HT-29 (cell line): Measurements from ENCODE around the gene PRDM11. TPM values are rescaled to one million over a fixed set of nuclear protein-coding genes. Genes with fewer than 3 reads are reported as not detected.

Experiments used
- DNase-seq: peaks from one replicate; pipeline ENCODE4 v3.0.0-alpha.2; 2015; ENCODE audit warnings: low spot score
- total RNA-seq: library from RNA; depleted of rRNA; stranded (reverse); fragments of >200 nt; shearing (Covaris generic); gene quantifications from 2 replicates; pipeline ENCODE4 v1.2.3, GENCODE V29; 2014

The PRDM11 gene
- total RNA-seq, 1 experiment from 2014 or later = 2.0 TPM

DNA sequence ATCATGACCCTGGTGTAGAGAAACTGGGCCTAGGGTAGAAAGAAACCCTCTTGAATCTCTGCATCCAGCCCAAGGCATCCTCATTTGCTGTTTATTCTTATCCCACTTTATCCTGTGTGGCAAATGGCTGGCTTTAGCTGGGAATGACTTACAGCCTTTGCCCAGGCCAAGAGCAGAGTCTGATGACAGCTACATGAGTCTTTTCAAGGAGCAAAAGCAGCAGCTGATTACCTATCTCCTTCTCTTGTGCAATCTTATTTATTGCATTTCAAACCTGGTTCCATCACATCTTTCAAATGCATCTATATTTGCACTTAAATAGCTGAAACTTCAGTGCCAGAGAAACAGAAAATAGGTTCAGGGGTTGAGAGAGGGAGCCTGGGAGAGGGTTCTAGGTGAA, 113.6 kb downstream of the PRDM11 start:
- no peak for DNase-seq

DNA sequence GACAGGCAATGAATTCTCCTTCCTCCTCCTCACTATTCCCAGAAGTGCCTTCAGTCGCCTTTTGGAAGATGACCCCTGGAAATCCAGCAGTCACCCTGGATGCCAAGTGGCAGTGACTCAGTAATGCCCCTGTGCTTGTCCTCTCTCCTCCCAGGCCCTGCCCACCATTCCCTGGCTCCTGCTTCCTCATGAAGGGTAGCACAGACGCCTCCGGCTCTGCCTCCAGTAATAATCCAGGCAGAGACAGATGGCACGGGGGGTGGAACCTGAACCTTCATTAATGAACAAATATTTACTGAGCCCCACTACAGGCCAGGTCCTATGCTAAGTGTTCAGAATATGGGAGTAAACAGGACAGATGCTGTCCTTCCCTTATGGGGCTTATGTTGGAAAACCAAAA, 116.5 kb downstream of the PRDM11 start:
- no peak for DNase-seq

DNA sequence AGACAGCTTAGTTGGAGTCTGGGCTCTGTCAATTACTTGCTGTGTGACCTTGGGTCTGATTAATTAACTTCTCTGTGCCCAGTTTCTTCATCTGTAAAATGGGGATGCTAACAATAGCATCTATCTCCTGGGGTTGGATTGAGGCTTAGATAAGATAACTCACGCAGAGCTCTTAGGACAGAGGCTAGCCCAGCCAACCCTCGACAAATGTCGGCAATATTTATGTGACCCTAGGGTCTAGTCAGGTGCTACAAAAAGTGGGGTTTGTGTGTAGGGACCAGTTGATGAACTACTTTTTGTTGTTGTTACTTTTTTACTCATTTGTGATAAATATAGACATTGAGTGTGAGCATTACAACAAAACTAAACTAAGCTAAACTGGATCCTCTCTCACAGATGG, 117.3 kb downstream of the PRDM11 start:
- no peak for DNase-seq

DNA sequence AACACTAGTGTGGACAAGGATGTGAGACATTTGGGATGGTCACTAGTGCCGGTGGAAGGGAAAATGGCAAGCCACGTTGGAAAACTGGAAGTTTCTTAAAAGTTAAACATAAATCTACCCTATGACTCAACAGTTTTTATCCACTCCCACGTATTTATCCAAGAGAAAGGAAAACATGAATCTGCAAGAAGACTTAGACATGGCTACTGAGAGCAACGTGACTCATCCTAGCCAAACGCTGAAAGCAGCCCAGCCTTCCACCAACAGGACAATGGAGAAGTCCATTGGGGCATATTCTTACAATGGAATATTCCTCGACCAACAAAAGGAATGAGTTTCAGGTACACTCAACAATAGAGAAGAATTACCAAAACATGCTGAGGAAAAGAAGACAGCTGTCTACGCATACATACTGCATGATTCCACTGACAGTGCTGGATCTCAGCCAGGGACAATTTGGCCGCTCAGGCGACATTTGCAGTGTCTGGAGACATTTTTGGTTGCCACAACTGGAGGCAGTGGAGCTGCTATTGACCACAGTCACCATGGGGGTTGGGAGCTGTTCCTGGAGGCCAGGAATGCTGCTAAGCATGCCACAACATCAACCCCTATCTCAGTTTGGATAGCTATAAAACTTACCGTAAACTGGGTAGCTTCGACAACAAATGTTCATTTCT, 118.5 kb downstream of the PRDM11 start:
- no peak for DNase-seq

DNA sequence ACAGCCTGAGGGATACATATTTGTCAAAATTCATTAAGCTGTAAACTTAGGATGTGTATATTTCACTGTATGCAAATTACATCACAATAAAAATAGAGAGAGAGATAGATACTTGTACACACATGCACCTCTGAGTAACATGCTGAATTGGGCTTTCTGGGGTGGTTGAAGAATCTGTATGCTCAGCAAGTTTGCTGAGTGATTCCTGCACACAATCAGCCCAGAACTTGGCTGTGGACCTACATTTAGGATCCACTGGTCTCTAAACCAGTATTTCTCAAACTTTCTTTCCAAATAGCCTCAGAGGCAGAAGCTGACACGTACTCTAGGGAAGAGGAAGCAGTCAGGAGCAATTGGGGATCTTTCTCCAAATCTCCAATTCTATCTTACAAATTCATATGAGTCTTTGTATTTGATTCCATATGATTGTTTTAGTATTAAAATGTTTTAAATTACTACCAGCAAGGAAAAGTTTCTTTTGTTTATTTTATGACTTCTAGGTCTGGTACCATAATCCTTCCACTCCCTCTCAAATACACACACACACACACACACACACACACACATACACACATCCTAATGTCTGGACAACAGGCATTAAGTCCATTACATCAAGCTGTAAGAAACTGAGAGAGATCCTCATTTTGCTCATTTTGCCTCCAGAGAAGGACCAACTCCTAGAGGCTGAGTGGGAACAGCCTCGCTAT, 119.7 kb downstream of the PRDM11 start:
- DNase-seq = no peak

- DNase-seq = no peak
These were observed 120.2 kb downstream of the PRDM11 start for GRCh38 chr11:45266676-45267020.

- DNase-seq = no peak
These were observed 120.6 kb downstream of the PRDM11 start for GRCh38 chr11:45267052-45267451.

- DNase-seq = no peak
These were observed 121.3 kb downstream of the PRDM11 start for GRCh38 chr11:45267652-45268299.

DNA sequence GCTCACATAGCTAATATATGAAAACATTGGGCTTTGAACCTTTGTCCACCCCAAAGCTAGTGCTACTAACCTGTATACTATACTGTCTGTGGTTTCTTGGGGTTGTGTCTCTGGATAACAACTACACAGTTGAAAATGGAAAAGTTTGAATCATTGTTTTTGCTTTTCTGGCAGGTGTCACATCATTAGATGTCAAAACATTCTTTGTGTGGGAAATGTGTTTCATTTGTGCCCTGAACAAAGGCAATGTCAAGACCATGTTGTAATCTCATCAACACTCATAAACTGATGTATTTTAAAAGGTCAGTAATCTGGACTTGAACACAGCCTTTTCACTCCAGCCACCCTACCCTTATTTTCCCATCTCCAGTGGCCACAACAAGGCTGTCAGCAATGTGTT, 123.2 kb downstream of the PRDM11 start:
- DNase-seq = no peak

DNA sequence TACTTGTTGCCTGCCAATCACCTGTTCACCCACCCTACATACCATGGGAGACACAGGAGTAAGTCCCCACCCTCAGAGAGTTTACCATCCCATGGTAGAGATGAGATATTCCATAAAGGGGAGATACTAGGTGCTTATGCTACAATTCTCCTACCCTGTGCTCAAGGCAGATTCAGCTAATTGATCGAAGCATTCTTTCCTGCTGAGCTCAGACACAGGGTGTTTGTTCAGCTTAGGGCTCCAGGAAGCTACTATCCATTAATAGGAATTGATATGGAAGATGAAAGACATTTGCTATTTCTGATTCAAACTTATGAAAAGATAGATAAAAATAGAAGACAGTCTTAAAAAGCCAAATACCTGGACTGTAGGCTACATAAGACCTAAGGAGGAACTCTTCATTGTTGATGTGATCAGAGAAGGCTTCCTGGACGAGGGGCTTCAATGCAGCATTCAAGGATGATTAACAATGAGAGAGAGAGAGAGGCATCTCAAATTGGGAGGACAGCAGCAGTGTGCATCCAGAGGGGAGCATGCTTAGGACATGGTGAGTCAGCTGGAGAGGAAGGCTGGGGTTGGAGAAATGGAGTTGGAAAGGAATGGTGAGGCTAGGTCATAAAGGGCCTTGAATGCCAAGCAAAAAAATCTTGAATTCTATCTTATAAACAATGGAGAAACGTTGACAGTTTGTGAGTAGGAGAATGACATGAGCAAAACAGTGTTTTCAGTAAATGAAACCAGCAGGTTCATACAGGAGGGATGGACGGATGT, 124.7 kb downstream of the PRDM11 start:
- no peak for DNase-seq

- peak; percentile 62 for DNase-seq
These were observed 126.3 kb downstream of the PRDM11 start for GRCh38 chr11:45272701-45273100.

GRCh38 chr11:45273509-45273908, 127.1 kb downstream of the PRDM11 start:
- DNase-seq = no peak

DNA sequence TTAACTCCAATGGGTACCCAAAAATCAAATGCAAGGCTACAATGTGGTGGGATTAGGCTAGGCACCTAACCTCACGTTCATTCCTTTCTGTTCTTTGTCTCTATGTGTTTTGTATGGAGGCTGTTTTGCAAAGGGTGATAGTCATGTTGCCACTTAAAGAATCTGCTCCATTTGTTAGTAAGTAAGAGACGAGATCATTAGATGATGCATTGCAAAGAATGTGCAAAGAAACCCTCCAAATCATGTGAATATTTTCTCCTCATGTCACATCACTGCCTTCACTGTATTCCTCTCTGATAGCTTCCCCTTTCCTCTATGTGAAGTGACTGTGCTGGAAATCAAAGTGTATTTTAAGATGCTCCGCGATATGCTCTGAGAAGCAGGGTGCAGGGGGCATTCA, 127.8 kb downstream of the PRDM11 start:
- DNase-seq = no peak

DNA sequence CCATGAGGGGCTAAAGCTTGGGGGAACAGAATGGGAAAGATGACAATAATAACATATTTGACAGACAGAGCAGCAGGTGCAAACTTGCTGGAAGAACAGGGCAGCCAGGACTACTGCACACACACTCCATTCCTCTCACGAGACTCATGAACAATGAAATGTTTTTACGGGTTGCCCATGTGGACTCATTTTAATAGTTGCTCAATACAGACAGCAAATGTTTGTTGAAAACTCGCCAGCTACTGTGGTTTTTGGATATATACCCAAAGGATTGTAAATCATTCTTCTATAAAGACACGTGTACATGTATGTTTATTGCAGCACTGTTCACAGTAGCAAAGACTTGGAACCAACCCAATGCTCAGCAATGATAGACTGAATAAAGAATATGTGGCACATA, 129.4 kb downstream of the PRDM11 start:
- no peak for DNase-seq

DNA sequence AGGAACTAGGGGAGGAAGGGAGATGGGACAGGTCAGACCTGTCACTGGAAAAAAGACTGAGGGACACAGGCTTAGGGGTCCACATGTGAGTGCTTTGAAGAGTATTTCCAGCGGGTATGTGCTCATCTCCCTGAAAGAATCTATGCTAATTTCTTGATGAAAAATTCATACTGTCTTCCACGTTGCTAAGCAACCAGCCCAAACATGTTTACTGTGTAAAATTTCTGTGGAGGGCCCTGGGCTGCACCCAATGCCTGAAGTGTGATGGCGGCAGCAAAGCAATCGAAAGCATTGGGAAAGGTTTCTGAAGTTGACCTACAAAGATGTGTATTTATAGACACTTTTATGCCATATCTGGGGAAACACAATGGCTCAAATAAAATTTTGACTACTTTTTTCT, 132.3 kb downstream of the PRDM11 start:
- peak; percentile 27 for DNase-seq

DNA sequence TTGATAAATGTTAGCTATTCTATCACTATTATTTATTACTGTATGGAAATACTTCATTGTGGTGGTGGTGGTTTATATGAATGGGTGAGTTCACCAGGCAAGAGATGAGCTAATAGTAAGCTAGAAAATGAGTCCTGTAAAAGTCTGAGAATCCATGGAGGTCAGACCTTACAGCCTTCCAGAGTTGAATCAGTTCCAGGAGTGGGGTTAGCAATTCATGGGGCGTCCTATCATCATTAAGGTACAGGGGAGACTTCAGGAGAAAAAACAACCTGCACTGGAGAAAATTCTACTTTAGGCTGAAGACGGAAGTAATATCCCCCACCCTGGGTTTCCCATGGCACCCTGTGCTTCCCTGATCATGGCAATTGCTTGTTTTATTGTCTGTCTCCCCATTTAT, 133.2 kb downstream of the PRDM11 start:
- DNase-seq = no peak

DNA sequence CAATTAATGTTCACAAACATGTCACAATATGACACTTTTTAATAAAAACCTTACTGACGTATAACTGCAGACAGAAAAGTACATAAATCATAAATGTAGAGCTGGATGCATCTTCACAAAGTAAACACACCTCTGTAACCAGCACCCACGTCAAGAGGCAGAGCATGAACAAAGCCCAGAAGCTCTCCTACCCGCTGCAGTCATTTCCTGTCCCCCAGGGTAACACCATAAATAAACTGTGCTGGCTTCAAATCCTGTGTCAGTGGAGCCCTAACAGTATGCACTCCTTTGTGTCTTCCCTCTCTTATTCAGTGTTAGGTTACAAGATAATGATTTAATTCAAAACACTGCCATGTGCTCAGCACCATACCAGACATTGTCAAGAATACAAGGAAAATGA, 134.0 kb downstream of the PRDM11 start:
- DNase-seq = no peak

GRCh38 chr11:45282081-45282480, 135.6 kb downstream of the PRDM11 start:
- peak; percentile 58 for DNase-seq
